Activated naive CD4-positive, alpha-beta T cell treated with anti-CD3 and anti-CD28 coated beads for 36 hours (primary cell): ENCODE results near the gene CDH2. TPM values are rescaled to one million over a fixed set of nuclear protein-coding genes. Genes with fewer than 3 reads are reported as not detected.

Experiments
- CTCF ChIA-PET: fragments of 350-600 bp; sonication (Branson Sonifier 250); formaldehyde crosslinking; loops from one replicate; lab custom pipeline; 2021; ENCODE audit warnings: antibody characterized with exemption; lab: Charles Lee
- DNase-seq: peaks from one replicate; pipeline ENCODE4 v3.0.0-alpha.2; 2020
- H3K27ac Mint-ChIP-seq: one replicate; pipeline ENCODE4 v1.8.0; 2021; ENCODE audit warnings: mild to moderate bottlenecking, mixed read lengths
- H3K27me3 Mint-ChIP-seq: one replicate; pipeline ENCODE4 v1.8.0; 2021; ENCODE audit warnings: low read depth, mixed read lengths
- H3K36me3 Mint-ChIP-seq: one replicate; pipeline ENCODE4 v1.8.0; 2021; ENCODE audit warnings: low read depth, mixed read lengths
- H3K4me1 Mint-ChIP-seq: one replicate; pipeline ENCODE4 v1.8.0; 2021; ENCODE audit warnings: low read depth, mixed read lengths
- H3K4me3 Mint-ChIP-seq: one replicate; pipeline ENCODE4 v1.8.0; 2021; ENCODE audit warnings: mild to moderate bottlenecking, moderate library complexity, mixed read lengths
- H3K9me3 Mint-ChIP-seq: one replicate; pipeline ENCODE4 v1.8.0; 2021; ENCODE audit warnings: mixed read lengths
- intact Hi-C: fragments of 100-400 bp; cut with micrococcal nuclease; formaldehyde crosslinking; loops from one replicate; pipeline ENCODE4 v1.15.1; 2023
- total RNA-seq, 2 experiments: library from RNA; stranded (reverse); gene quantifications; one replicate each; pipeline ENCODE4 v1.2.3, GENCODE V29; 2021

Gene CDH2
- total RNA-seq, 2 experiments from 2014 or later = not detected

DNA sequence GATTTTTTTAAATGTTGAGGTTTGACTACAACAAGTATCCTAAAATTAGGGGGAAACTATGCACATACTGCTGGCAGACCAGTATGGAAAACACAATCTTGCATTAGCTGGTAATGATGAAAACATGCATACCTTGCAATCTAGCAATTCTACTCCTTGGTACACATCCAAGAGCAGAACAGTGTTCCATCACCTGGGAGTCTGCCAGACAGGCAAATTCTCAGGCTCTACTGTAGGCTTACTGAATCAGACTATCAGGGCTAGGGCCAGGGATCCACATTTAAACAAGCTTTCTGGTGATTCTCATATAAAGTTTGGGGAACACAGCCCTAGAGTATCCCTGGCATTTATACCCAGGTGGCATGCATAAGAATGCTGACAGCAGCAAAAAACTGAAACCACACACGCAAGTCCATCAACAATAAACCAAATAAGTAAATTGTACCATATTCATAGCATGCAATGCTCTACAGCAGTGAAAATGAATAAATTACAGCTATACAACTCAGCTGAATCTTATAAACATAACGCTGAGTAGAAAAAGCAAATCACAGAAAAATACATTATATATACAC is 13.6 kb downstream of the CDH2 start:
- H3K27me3 Mint-ChIP-seq = no peaks in the 10 kb centered on the region
- H3K4me3 Mint-ChIP-seq = no peak overlapping the region
- DNase-seq = no peak
- intact Hi-C loops = no loop called here
- no peaks in the 10 kb centered on the region for H3K4me1 Mint-ChIP-seq
- H3K36me3 Mint-ChIP-seq = no peaks in the 10 kb centered on the region
- no peaks in the 10 kb centered on the region for H3K9me3 Mint-ChIP-seq
- CTCF ChIA-PET = no interaction called here
- H3K27ac Mint-ChIP-seq = no peak overlapping the region

DNA sequence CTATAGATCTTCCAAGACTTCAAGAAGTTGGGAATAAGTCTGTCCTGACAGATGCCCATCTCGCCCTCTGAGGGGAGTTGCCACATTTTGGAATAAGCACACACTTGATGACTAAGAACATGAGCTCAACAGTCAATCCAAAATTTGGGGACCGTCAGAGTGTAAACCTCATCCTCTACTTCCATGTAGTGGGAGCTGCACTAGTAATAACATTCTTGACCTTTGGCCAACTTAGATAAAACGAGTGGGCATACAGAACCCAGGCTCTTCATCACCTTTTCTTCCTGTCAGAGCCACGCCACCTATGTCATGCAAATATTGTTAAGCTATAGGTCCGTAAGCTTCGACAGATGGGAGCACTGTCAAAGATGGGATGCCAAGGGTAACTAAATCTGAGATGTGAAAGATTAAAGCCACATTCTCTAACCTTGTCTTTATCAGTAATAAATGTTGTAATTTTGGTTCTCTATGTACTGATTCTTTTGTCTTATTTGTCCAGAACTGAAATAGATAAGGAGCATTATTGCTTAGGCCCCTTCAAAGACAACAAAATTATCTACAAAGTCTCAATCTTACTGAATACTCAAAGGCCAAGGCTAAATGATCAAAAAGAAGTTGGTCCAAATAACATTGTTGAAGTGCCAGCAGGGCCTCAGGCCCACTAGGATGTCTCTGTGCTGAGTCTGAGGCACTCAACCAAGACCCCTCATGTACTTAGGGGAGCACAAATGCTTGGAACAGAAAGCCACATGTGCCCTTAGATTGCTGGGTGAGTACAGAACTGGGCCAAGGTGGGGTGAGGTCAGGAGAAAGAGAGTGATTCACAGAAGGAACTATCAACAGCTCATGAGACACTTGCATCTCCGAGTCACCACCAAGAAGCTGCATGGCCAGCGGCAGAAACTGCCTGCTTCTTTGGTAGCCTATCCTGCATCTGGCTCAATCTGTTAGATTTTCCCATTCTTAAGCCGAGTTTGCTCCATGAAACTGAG is 15.0 kb downstream of the CDH2 start:
- CTCF ChIA-PET = no interaction called here
- Mint-ChIP-seq H3K27ac (no peak overlapping the region), H3K4me1 (no peaks in the 10 kb centered on the region), H3K9me3 (no peaks in the 10 kb centered on the region), H3K4me3 (no peak overlapping the region), H3K36me3 (no peaks in the 10 kb centered on the region), H3K27me3 (no peaks in the 10 kb centered on the region)
- DNase-seq = no peak
- intact Hi-C loops = no loop called here

DNA sequence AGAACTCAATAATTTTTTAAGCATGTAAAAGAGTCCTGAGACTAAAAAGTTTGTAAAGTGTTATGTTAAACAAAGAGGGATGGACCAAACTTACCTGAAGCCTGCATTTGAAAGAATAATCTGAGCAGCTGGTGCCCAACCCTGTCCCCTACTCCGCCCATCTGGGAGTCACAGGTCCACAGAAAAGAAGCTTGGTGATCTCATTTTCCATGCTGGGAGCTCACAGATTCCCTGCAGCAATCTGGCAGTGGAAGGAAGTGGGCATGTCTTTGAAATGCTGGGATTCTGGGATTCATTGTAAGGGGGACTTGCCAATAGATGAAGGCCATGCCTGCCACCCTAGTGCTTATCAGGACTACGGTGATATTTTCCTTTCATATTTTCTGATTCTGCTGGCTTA is 17.9 kb downstream of the CDH2 start:
- CTCF ChIA-PET = no interaction called here
- Mint-ChIP-seq H3K9me3 (no peaks in the 10 kb centered on the region), H3K4me3 (no peak overlapping the region), H3K27ac (no peak overlapping the region), H3K4me1 (no peaks in the 10 kb centered on the region), H3K27me3 (no peaks in the 10 kb centered on the region), H3K36me3 (no peaks in the 10 kb centered on the region)
- intact Hi-C loops = no loop called here
- no peak for DNase-seq

- H3K27ac Mint-ChIP-seq = no peak overlapping the region
- intact Hi-C loops = no loop called here
- no peak for DNase-seq
- no peaks in the 10 kb centered on the region for H3K27me3 Mint-ChIP-seq
- no peaks in the 10 kb centered on the region for H3K4me1 Mint-ChIP-seq
- H3K4me3 Mint-ChIP-seq = no peak overlapping the region
- no peaks in the 10 kb centered on the region for H3K9me3 Mint-ChIP-seq
- no peaks in the 10 kb centered on the region for H3K36me3 Mint-ChIP-seq
- CTCF ChIA-PET = no interaction called here
These were observed 18.8 kb downstream of the CDH2 start for GRCh38 chr18:28158083-28158581.

- Mint-ChIP-seq H3K9me3 (peaks cover 1% of the 10 kb centered on the region), H3K27me3 (no peaks in the 10 kb centered on the region), H3K27ac (no peak overlapping the region), H3K4me1 (no peaks in the 10 kb centered on the region), H3K36me3 (no peaks in the 10 kb centered on the region), H3K4me3 (no peak overlapping the region)
- intact Hi-C loops = no loop called here
- CTCF ChIA-PET = interaction anchor here (0.7 kb wide), 1 partner anchor 28 kb away, joined by 3 read pairs; no protein-coding TSS in a partner anchor
- DNase-seq = no peak
These were observed 23.4 kb downstream of the CDH2 start for GRCh38 chr18:28153485-28154065.

DNA sequence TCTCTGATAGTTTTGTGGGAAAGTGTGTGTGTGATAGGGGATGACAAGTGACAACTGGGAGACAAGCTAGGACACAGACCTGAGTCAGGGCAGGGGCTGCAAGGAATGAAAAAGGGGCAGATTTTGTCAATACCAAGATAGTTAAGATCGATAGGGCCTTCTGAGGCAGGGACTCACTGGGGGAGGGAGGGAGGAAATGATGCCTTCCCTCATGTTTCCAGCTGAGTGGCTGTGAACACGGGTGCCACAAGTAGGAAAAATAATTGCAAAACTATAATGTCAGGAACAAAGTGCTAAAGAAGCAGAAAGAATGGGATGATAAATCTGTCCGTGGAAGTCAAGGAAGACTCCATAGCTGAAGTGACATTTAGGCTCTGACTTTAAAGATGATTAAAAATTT is 24.2 kb downstream of the CDH2 start:
- H3K4me3 Mint-ChIP-seq = no peak overlapping the region
- H3K27me3 Mint-ChIP-seq = no peaks in the 10 kb centered on the region
- DNase-seq = no peak
- no peaks in the 10 kb centered on the region for H3K4me1 Mint-ChIP-seq
- no peak overlapping the region for H3K27ac Mint-ChIP-seq
- CTCF ChIA-PET = no interaction called here
- H3K36me3 Mint-ChIP-seq = no peaks in the 10 kb centered on the region
- peaks cover 1% of the 10 kb centered on the region for H3K9me3 Mint-ChIP-seq
- intact Hi-C loops = no loop called here

DNA sequence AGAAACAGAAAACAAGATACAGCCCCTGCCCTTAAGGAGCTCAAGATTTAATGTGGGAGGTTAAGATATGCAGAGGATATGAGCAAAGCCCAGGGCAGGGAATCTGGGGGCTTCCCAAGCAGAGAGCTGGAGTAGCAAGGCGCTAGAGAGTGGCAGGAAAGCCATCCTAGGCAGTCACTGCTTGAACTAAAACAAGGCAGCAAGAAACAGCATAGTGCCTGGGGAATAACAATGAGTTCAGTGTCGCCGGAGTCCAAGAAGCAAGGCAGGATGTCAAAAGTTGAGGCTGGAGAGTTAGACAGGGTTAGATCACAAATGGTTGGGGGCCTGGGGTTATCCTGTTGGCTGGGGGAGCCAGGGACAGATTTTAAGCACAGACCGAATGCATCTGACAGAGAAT is 24.6 kb downstream of the CDH2 start:
- H3K27me3 Mint-ChIP-seq = no peaks in the 10 kb centered on the region
- no peaks in the 10 kb centered on the region for H3K36me3 Mint-ChIP-seq
- no peaks in the 10 kb centered on the region for H3K4me1 Mint-ChIP-seq
- H3K9me3 Mint-ChIP-seq = peaks cover 1% of the 10 kb centered on the region
- H3K27ac Mint-ChIP-seq = no peak overlapping the region
- intact Hi-C loops = no loop called here
- no peak for DNase-seq
- CTCF ChIA-PET = no interaction called here
- no peak overlapping the region for H3K4me3 Mint-ChIP-seq

DNA sequence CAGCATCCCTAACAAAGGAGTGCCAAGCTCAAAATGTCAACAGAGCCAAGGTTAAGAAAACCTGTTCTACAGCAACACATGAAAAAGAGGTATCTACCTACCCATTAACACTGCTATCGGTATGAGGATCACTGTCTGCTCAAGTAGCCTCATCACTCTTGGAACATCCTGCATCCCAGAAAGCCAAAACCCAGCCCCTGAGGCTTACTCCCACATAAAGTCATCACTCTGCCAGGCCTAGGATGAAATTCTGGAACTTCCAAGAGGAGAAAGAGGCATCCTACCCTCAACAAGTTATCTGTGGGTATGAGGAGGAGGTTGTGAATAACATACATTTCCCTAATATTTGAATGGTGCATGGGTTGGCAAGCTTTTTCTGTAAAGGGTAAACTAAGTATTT is 25.5 kb downstream of the CDH2 start:
- CTCF ChIA-PET = no interaction called here
- intact Hi-C loops = no loop called here
- no peaks in the 10 kb centered on the region for H3K36me3 Mint-ChIP-seq

DNA sequence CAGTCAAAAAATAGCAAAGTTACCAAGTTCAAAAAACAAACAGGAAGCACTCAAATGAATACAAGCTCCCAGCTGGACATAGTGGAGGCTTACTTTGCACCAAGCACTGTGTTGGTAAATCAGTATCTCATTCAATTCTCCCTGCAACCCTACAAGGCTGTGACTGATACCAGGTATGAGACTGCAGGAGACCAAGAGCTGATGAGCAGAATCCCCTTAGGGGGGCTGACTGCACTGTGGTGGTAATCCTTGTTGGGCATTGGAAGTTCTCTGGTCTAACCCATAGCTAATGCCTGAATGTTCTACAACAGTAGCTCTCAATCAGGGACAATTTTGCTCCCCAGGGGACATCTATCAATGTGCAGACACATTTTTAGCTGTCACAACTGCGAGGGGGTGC is 26.0 kb downstream of the CDH2 start:
- peaks cover 1% of the 10 kb centered on the region for H3K9me3 Mint-ChIP-seq
- CTCF ChIA-PET = interaction anchor here (0.6 kb wide), 1 partner anchor 43 kb away, joined by 3 read pairs; no protein-coding TSS in a partner anchor
- H3K4me1 Mint-ChIP-seq = no peaks in the 10 kb centered on the region
- intact Hi-C loops = no loop called here
- H3K27ac Mint-ChIP-seq = no peak overlapping the region
- no peaks in the 10 kb centered on the region for H3K36me3 Mint-ChIP-seq
- no peaks in the 10 kb centered on the region for H3K27me3 Mint-ChIP-seq
- H3K4me3 Mint-ChIP-seq = no peak overlapping the region
- DNase-seq = no peak

More for the DNA sequence above, 25.5 kb downstream of the CDH2 start:
- DNase-seq = no peak
- Mint-ChIP-seq H3K27me3 (no peaks in the 10 kb centered on the region), H3K9me3 (peaks cover 1% of the 10 kb centered on the region), H3K27ac (no peak overlapping the region), H3K4me1 (no peaks in the 10 kb centered on the region), H3K4me3 (no peak overlapping the region)

GRCh38 chr18:28149810-28150420 is 27.0 kb downstream of the CDH2 start:
- CTCF ChIA-PET = no interaction called here
- DNase-seq = no peak
- H3K4me3 Mint-ChIP-seq = no peak overlapping the region
- no peak overlapping the region for H3K27ac Mint-ChIP-seq
- H3K36me3 Mint-ChIP-seq = no peaks in the 10 kb centered on the region
- H3K9me3 Mint-ChIP-seq = peaks cover 1% of the 10 kb centered on the region
- no peaks in the 10 kb centered on the region for H3K4me1 Mint-ChIP-seq
- intact Hi-C loops = no loop called here
- H3K27me3 Mint-ChIP-seq = no peaks in the 10 kb centered on the region

DNA sequence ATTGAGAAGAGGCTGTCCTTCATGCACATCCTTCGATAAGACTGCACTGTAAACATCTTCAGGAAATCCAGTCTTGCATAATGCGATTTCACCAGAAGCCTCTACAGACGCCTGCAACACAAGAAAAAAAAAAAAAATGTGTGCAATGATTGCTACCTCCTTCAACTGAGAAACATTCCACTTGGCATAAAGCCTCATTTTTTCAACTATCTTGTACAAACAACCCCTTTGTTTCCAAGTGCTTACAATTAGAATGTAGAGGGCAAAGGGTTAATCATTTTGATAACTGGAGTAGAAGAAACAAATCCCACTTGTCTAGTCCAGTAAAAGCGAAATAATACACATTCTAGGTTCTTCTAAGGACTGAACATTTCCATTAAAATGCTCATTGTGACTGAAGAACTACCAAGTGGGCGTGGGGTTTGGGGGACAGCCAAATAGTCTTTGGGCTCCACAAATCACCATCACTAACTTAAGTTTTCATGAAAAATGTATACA is 29.2 kb downstream of the CDH2 start:
- H3K9me3 Mint-ChIP-seq = peaks cover 1% of the 10 kb centered on the region
- H3K27ac Mint-ChIP-seq = no peak overlapping the region
- DNase-seq = no peak
- intact Hi-C loops = no loop called here
- H3K4me3 Mint-ChIP-seq = no peak overlapping the region
- H3K4me1 Mint-ChIP-seq = no peaks in the 10 kb centered on the region
- no peaks in the 10 kb centered on the region for H3K27me3 Mint-ChIP-seq
- CTCF ChIA-PET = no interaction called here
- H3K36me3 Mint-ChIP-seq = no peaks in the 10 kb centered on the region

DNA sequence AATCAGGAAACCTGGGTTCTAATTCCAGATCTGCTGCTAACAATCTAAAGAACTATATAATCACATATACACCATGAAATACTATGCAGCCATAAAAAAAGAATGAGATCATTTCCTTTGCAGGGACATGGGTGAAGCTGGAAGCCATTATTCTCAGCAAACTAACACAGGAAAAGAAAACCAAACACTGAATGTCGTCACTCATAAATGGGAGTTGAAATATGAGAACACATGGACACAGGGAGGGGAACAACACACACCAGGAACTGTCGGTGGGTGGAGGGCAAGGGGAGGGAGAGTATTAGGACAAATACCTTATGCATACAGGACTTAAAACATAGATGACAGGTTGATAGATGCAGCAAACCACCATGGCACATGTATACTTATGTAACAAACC is 33.2 kb downstream of the CDH2 start:
- Mint-ChIP-seq H3K4me3 (no peak overlapping the region), H3K27me3 (no peaks in the 10 kb centered on the region), H3K36me3 (no peaks in the 10 kb centered on the region), H3K4me1 (no peaks in the 10 kb centered on the region), H3K27ac (no peak overlapping the region), H3K9me3 (peaks cover 10% of the 10 kb centered on the region)
- intact Hi-C loops = no loop called here
- CTCF ChIA-PET = interaction anchor here (0.6 kb wide), 1 partner anchor 1491 kb away, joined by 3 read pairs; no protein-coding TSS in a partner anchor
- DNase-seq = no peak
